ENCODE measurements around the gene CAV2. TPM values are rescaled to one million over a fixed set of nuclear protein-coding genes. Genes with fewer than 3 reads are reported as not detected.

CAV2 gene
- total and polyA plus RNA-seq, 12 donors, result 56.3 to 277 (median 224) TPM

GRCh38 chr7:116490351-116490750 is 9.2 kb upstream of the CAV2 start:
- 63 to 66% methylated on average over 2 of the region's 2 CpGs for WGBS, 2 donors

GRCh38 chr7:116491887-116492653 is 7.5 kb upstream of the CAV2 start:
- intact Hi-C loops (cut with DNase I), result loop anchor here in 4 of 10 donors (10.0 kb wide), 2 partner anchors 47 to 137 kb away; no protein-coding TSS in a partner anchor
- DNase-seq (no peak), ATAC-seq (no peak)
- Histone ChIP-seq H3K4me3 (no peak overlapping the region), H3K4me1 (peaks cover 6 to 64% (median 36%) of the 10 kb centered on the region in 9 donors), H3K9me3 (peaks cover 0 to 6% (median 0%) of the 10 kb centered on the region in 11 donors), H3K27me3 (no peaks in the 10 kb centered on the region), H3K36me3 (no peaks in the 10 kb centered on the region), H3K27ac (peak overlapping the region in 6 of 10 donors; percentile 5 to 67 (median 24))
- WGBS, 2 donors, result 66 to 72% methylated on average over 3 of the region's 3 CpGs
- no peak for TF ChIP-seq CTCF (IDR thresholded peaks at IDR 0.05)

More at GRCh38 chr7:116490351-116490750, 9.2 kb upstream of the CAV2 start:
- Histone ChIP-seq H3K4me1 (peaks cover 6 to 61% (median 36%) of the 10 kb centered on the region in 9 donors), H3K27me3 (no peaks in the 10 kb centered on the region), H3K9me3 (no peaks in the 10 kb centered on the region), H3K27ac (peak overlapping the region in 4 of 10 donors; percentile 36 to 62 (median 46)), H3K36me3 (no peaks in the 10 kb centered on the region), H3K4me3 (no peak overlapping the region)
- DNase-seq, result no peak
- no peak for TF ChIP-seq CTCF (IDR thresholded peaks at IDR 0.05)
- ATAC-seq, result no peak
- intact Hi-C loops (cut with DNase I), result loop anchor here in 4 of 10 donors (10.0 kb wide), 2 partner anchors 46 to 136 kb away; no protein-coding TSS in a partner anchor

DNA sequence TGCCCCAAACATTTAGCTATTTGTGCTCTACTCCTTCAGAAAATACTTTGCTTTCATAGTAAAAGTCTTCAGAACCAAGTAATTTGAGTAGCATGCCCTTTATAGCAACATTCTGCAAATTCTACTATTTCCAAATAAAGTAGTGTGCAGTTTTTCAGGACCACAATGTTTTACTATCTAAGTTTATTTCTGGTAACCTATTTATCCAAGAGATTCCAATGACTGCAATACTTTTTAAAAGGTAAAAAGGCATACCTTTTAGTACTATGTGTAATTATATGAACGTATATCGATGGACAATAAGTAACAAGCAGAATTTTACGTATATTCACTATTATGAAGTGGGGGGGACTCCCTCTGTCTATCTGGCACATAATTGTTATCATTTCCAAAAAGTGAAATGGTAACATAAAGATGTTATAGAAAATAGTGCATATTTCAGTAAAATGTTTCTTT is 6.9 kb upstream of the CAV2 start:
- TF ChIP-seq CTCF (IDR thresholded peaks at IDR 0.05), result no peak
- ATAC-seq (no peak), DNase-seq (no peak)
- Histone ChIP-seq H3K36me3 (no peaks in the 10 kb centered on the region), H3K4me1 (peaks cover 6 to 64% (median 34%) of the 10 kb centered on the region in 9 donors), H3K4me3 (no peak overlapping the region), H3K27me3 (no peaks in the 10 kb centered on the region), H3K9me3 (peaks cover 0 to 6% (median 0%) of the 10 kb centered on the region in 11 donors), H3K27ac (peak overlapping the region in 5 of 10 donors; percentile 35 to 67 (median 48))
- WGBS, 2 donors, result 88 to 90% methylated on average over 3 of the region's 3 CpGs
- intact Hi-C loops (cut with DNase I), result loop anchor here in 4 of 10 donors (10.0 kb wide), 2 partner anchors 48 to 138 kb away; no protein-coding TSS in a partner anchor

DNA sequence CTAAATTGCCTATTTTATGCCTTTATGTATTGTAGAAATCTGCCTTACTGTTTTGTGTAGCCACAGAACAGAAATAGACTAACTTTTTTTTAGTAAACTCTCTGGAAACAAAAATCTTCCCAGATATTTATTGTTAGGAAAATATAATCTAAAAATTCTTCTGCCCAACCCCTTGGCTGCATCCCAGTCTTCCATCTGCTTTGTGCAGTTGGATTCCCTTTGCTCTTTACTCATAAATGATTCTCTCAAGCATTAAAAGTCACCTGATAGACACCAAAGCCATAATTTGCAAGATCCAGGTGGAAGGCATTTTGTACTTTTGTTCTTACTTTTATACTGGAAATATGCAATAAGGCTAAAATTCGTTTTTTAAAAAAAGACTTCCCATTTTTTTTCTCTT is 6.1 kb upstream of the CAV2 start:
- Histone ChIP-seq H3K4me3 (no peak overlapping the region), H3K36me3 (no peaks in the 10 kb centered on the region), H3K27ac (peak overlapping the region in 5 of 10 donors; percentile 35 to 67 (median 48)), H3K9me3 (peaks cover 0 to 6% (median 0%) of the 10 kb centered on the region in 11 donors), H3K27me3 (no peaks in the 10 kb centered on the region), H3K4me1 (peaks cover 6 to 64% (median 34%) of the 10 kb centered on the region in 9 donors)
- DNase-seq (no peak), ATAC-seq (no peak)
- intact Hi-C loops (cut with DNase I), result loop anchor here in 4 of 10 donors (10.0 kb wide), 2 partner anchors 49 to 139 kb away; no protein-coding TSS in a partner anchor
- TF ChIP-seq CTCF (IDR thresholded peaks at IDR 0.05), result no peak
- 61 to 71% methylated on average over 1 of the region's 1 CpG for WGBS, 2 donors

All from heart right ventricle (tissue), 16 donors.